ENCODE measurements around the gene CSNK1G2.

The CSNK1G2 gene

DNA sequence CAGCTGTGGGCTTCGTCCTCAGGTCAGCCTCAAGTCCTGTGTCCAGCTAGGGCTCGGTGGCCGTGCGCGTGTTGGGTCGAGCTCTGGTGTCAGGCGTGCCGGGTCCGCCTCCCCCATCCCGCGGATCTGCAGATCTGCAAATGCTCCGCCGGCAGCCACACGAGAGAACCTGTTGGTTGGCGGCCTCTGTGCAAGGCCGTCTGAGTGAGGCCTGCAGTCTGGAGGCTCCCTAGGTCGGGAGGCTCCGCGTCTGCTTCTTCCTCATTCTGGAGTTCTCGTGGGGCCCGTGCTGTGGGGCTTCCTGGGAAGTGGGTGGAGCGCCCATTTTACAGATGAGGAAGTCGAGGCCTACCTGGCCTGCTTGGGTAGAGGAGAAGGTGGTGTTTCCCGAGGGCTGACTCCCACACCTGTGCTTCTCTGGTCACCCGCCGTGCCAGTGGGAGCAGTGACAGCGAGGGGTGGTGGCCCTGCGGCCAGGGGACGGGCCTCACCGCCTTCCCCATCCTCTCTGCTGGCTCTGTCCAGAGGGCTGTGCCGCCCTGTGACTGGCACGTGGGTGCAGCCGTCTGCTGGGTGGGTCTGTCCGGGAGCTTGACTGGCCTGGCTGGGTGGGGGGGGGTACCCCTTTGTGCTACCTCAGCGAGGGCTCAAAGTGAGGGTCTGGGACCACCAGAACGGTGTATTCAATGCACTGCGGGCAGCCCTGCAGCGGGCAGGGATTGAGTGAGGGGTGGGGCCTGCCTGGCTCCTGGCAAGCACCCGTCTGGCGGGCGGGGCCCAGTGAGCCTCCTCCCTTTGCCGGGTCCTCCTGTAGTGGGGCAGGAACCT, 3.3 kb downstream of the CSNK1G2 start:
- DNase-seq (ENCODE audit: low spot score) = no peak

DNA sequence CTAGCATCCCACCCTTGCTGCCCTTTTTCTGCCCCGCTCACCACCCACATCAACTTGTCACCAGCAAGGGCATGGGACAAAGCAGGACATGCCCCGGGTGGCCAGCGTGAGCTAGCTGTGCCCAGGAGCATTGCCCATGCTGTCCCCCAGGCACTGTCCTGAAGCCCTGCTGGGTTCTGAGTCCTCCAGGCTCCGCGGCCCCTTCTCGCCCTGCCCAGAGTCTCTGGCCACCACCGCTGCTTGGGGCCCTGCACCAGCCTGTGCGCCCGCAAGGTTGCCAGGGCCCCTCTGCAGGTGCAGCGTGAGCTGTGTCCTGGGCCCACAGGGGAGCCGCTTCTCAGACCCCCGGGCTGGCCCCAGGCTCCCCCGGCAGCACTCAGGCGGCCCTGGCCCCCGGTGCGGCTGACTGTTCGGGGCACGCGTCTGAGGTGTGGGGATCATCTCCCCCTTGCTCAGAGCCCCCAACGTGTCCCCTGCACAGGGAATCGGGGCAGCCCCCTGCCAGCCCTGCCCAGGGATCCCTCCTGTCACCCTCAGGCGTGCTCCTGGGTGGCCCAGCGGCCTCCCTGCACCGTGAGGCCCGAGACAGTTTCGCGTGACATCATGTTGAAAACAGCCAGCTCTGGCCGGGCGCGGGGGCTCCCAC, 4.1 kb downstream of the CSNK1G2 start:
- no peak for DNase-seq (ENCODE audit: low spot score)

DNA sequence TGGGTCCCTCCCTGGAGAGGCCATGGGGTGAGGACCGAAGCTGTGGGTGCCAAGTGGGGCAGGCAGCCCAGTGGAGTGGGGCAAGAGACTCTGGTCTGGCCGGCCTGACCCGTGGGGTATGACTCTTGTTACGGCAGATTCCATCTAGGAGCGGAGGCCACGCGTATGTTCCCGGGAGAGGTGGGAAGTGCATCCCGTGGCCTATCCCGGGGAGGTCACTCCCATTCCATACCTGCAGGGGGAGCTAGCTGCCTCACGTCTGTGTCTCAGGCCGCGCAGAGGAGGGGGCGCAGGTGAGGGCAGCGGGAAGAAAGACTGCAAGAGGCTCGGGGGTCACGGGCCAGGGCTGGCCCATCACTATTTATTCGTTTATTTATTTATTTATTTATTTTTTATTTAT, 4.9 kb downstream of the CSNK1G2 start:
- DNase-seq (ENCODE audit: low spot score) = peak; percentile 24

DNA sequence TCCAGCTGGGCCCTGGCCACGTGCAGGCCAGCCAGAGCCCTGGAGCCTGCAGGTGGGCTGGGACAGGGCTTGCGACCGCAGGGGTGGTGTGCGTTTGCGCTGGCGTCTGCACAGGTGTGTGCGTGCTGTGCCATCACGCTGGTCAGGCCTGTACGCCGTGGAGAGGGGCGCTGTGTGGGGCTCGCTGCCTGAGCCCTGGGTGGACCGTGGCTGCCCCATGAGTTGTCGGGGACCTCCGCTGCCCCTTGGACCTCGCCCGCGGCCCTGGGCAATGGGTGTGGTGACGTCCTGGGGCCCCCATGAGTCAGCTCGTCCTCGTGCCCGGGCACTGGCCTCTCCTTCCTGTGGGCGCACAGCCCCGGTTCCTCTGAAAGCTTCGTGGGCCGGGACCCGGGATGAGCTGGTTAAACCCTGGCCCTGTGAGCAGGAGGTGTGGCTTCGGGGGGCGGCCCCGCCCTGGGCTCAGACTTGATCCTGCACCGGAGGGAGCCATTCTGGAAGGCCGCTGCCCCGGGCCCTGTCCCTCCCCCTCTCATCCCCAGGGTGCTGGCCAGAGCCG, 6.8 kb downstream of the CSNK1G2 start:
- no peak for DNase-seq (ENCODE audit: low spot score)

DNA sequence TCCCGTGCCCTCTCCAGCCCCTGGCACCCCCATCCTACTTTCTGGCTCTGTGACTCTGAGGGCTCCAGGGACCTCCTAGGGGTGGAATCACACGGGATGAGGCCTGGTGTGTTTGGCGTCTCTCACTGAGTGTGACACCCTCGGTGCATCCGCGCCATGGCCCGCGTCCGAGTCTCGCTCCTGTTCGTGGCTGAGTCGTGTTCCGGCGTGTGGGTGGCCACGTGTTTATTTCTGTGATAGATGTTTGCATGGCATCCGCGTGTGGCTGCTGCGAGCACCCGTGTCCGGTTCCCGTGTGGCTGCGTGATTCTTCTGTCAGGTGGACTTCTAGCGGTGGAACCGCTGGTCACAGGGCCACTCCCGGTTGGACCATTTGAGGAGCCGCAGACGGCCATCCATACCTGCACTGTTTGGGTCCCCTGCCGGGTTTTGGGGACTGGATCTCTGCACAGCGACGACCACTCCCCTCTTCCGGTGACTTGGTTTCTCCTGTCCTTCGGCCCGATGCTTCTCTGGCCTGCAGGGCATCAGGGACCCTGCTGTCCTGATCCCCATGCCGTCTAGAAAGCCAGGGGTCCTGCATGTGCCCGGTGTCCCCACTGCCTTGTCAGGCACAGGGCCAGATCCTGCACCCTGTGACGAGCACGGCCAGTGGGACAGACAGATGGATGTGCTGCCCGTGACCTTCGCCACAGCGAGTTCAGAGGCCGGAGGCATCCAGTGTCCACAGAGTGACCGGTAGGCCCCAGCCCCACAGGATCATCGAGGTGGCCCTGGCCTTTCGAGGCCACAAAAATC, 8.5 kb downstream of the CSNK1G2 start:
- DNase-seq (ENCODE audit: low spot score) = no peak

DNA sequence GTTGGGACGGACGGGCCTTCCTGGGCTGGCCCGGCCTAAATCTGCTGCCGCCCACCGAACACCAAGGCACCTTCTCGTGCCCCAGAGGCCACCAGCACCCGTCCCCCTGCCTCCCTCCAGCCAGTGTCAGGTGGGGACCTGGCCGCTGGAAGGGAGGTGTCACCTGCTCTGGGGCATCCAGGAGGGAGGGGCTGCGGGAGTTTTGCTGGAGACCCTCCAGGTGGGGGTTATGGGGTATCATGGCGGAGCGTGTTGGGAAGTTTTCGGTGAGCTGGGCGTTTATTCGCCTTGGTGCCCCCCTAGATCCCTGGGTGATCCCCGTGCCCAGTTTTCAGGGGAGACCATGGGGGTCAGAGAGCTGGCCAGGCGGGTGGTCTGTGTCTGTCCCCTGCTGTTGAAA, 9.7 kb downstream of the CSNK1G2 start:
- DNase-seq (ENCODE audit: low spot score) = no peak

DNA sequence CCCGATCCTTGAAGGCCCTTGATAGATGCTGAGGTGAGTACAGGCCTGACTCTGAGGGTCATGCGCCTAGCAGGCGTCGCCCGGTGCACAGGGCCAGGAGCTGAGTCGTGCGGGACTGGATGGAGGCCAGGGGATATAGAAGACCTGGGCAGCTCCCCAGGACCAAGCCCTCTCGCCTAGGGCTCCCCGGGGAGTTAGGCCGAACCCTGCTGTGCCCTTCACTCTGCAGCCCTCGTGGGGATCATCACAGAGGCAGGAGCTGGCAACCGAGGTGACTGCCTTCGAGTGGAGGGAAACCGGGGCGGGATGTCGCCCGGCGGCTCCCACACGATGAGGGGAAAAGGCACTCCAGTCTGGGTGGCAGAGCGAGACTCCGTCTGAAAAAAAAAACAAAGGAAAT, 11.7 kb downstream of the CSNK1G2 start:
- DNase-seq (ENCODE audit: low spot score) = no peak

DNA sequence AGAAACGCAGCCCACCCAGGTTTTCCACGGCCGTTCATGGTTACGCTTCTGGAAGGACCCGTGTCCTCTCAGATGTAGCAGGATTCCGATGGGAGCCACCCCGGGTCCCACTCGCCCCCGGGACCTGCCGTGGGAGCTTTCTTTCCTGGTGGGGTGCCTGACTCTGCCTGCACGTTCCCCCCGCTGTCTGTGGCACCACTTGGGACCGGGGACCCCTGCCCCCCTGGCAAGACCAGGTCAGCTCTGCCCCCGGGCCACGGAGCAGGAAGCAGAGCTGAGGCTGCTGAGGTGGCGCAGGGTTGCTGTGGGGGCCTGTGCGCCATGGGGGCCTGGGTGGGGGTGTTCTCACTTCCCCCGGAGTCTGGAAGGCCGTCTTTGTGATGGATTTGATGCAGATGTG, 12.1 kb downstream of the CSNK1G2 start:
- DNase-seq (ENCODE audit: low spot score) = no peak

DNA sequence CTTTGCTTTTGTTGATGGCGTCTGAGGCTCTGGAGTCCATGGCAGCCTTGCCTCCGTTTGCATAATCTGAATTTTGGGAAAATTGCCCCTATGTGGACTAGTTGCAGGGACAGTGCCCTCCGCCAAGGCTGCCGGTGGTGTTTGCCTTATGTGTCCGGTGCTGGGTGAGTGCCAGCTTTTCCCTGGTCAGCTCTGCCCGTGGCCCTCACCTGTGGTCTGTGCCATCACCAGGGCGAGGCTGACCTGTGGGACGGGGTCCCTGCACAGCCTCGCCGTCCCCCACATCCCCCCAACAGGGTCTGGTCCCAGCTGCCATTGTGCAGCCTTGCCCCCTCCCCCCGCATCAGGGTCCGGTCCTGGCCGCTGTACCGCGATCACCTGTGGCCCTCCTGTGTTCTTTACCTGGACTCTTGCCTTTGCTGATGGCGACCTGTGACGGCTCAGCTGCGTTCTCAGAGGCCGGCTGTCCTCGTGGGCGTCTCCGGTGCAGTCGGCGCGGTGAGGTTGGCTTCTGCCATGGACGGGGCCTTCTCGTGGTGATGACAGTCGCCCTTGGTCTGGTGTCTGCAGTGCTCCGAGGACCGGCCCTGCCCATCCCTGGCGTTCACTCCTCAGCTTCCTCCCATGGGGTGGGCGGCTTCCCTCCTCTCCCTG, 12.6 kb downstream of the CSNK1G2 start:
- DNase-seq (ENCODE audit: low spot score) = no peak

DNA sequence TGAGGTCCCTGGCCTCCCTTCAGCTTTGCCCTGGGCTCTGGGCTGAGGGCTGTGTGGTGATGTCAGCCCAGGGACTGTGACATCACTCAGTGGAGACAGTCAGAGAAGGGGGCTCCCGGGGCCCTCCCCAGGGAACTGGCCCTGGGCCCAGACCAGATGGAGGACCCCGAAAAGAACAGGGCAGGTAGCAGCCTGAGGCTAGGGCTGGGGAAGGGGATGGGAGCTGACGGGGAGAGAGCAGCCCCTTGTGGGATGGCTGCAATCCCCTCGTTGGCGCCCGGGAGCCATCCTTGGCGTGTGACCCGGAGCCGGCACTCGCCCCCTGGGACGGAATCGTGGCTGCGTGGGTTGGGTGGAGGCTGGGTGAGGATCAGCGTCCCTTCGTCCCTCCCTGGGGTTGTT, 13.6 kb downstream of the CSNK1G2 start:
- no peak for DNase-seq (ENCODE audit: low spot score)

DNA sequence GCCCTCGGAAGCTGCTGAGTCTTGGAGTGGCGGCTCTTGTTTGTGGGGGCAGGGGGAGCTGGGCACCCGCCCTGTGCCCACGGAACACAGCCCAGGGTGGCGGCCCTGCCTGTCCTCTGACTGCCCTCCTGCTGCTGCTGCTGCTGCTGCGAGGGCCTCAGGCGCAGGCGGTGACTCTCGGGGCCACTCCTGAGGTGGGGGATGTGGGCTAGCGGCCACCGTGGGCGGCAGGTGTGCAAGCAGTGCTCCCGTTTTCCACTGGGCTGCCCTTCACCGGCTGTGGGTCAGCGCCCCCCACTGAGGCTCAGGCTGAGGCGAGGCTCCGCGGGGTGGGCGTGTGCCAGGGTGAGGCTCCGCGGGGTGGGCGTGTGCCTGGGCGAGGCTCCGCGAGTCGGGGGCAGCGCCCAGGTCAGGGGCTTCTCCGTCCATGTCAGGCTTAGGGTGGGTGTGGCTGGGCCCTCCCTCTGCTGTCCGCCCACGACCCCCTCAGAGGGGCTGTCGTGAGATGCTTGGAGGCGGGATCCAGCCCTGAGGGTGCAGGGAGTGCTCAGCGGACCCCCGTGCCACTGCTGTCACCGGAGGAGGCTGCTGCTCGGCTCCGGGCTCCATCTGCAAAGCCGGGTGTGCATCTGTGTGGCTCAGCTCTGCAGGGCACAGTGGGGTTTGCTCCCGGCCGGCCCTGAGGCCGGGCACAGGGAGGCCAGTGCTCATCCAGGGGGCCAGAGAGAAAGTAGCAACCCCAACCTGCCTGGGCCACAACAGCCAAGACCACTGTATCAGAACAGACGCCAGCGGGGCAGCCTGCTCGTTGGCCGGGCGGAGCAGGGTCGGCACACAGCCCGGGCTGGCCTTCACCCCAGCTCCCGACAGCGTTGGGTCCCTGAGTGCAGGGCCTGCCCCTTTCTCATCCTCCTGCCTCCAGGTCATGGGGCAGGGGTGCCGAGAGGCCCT, 14.5 kb downstream of the CSNK1G2 start:
- DNase-seq (ENCODE audit: low spot score) = no peak

DNA sequence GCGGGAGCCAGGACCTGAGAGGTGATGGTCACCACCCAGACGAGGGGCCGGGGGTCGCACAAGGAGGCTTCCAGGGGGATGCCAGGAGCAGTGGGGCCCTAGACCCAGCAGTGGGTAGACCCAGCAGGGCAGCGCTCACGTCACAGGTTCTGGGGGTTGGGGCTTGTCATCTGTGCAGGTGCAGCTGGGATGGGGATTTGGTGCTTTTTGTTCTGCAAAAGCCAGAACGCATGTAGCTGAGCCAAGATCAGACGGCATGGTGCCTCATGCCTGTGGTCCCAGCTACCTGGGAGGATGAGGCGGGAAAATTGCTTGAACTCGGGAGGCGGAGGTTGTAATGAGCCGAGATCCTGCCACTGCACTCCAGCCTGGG, 15.1 kb downstream of the CSNK1G2 start:
- no peak for DNase-seq (ENCODE audit: low spot score)

DNA sequence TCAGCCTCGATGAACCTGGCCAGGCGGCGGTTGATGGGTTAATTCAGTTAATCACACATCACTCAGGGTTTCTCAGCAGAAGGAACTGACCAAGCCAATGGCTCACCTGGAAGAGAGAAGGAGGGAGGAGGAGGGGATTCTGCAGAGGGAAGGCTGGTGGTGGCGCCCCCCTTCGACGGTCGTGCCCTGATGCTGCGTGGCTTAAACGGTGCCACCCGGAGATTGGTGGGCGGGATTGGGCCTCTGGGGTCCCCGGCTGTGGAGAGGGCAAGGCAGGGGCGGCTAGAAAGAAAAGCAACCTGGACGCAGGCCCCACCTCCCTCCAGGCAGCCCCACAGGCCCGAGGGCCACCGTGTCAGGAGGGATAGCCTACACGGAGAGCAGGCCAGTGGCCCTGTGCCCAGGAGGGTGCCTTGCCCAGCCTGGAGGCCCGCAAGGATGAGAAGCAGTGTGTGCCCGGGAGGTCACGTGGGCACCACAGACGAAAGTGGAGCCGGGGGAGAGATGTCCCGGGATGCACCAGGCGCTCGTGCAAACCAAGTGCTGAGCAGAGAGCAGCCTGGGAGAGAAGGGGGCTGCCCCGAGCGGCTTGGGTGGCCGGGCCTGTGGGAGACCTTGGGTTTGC, 16.0 kb downstream of the CSNK1G2 start:
- DNase-seq (ENCODE audit: low spot score) = no peak

DNA sequence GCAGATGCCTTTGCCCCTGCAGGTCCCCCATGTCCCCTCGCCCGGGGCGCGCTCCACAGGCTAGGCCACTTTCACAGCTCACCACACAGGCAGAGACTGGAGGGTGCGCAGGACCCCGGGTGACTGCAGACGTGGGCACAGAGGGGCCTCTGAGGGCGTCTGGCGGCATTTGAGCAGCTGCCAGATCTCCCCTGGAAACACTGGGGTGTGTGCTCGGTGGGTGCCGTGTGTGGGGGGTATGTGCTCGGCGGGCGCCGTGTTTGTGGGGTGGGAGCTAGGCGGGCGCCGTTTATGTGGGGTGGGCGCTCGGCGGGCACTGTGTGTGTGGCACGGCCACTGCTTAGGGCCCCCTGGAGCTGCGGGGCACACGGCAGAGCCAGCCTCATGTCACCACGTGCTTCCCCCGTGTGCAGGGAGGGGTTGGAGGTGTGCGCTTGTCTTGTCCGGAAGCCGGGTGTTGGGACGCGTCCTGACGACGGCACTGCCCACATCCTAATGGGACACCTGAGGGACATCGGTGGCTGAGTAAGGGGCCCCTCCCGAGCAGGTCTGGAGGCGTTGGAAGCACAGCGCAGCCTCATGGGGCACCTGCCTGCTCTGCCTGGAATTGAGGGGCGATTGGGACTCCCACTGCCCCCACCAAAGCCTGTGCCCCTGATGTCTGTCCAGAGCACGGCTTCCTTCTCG, 16.7 kb downstream of the CSNK1G2 start:
- no peak for DNase-seq (ENCODE audit: low spot score)

DNA sequence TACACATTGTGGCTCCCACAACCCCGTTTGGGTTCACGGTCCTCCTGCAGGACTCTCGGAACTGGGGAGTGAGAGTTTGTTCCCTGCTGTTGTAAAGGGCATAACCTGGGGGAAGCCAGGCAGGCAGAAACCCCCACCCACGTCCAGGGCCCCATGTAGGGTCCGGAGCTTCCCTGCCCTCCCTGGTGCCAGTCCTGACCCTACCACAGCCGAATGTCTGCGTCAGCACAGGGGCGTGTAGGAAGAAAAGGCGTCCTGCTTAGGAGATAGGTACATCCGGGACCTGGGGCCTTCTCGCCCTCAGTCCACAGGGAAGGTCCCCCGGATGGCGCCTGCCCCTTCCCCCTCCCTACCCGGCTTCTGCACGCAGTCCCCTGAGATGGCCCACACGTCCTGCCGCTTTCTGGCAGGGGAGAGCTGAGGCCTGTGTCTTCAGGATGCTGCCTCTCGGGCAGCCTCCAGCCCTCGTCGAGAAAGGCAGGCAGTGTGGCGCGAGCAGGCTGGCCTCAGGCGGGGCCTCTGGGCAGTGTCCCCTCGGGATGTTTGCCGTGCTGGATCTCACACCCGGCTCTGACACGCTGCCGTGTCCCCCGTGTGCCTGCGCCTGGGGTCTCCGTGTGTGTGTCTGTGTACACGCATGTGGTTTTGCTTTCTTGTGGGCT, 19.1 kb downstream of the CSNK1G2 start:
- DNase-seq (ENCODE audit: low spot score) = no peak

DNA sequence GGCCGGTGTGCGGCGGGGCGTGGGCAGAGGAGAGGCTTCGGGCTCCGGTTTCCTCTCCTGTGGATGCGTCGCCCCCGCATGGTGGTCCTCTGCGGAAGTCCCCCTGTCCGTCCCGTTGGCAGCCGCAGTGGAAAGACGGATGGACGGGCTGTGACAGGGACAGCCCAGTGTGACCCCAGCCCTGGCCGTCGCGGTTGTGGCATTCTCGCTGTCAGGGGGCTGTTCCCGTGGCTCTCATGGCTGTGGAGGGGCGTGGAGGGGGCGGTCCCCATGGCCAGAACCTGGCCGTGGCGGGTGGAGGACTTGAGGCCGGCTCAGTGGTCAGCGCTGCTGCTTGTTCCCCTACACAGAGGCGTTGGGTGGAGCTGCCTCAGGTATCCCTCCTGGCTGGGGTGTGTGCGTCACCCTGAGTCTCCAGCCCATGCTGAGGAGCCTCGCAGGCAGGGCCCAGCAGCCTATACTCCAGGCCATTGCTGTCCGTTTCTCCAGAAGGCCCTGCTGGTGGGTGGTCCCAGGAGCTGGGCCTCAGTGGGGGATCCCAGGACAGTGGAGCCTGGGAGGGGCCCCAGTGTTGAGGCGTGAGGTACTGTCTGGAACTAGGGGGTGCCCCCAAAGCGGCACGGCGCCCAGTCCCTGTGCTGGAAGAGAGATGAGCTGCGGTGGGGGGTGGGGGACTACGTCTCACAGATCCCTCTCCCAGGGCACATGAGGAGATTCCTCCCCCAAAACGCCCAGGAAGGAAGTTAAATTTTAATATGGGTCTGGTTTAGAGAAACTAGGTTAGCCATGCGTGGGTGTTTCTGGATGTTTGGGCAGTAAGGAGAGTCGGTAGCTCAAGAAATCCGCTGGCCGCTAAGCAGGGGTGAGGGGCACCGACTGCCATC, 20.3 kb downstream of the CSNK1G2 start:
- no peak for DNase-seq (ENCODE audit: low spot score)

DNA sequence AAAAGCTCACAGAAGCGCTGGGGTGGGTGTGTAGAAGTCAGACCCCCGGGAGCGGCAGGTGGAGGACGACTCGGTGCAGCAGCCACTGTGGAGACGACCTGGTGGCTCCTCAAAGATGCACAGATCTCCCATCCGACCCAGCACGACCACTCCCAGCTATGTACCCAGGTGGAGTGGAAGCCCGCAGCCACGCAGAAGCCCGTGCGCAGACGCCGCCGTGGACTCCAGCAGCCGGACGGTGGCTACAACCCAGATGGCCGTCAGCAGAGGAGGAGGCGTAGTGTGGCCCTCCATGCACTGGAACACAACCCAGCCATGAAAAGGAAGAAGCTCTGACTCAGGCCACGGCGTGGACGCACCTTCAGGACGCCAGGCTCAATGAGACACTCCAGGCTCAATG, 21.7 kb downstream of the CSNK1G2 start:
- DNase-seq (ENCODE audit: low spot score) = no peak

DNA sequence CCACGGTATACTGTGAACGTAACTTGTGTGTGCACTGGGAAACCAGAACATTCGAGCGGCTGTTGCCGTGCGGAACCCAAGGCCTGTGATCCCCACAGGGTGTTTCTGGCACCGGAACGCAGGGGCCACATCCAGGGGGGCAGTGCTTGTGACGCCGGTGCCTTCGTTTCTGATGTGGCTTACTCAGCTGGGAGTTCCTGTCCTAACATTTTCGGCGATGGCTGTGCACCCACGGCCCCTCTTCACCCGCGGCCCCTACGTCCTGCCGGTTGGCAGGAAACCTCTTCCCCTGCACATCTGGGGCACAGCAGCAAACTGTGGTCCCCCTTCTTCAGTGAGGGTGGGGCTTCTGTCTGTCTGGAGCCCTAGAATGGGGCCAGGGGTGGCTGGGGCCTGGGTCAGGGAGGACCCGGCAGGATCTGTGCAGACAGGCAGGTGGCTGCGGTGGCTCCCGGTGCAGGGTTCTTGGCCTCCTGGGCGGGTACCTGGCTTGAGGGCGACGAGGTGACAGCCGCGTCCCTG, 26.2 kb downstream of the CSNK1G2 start:
- peak; percentile 24 for DNase-seq (ENCODE audit: low spot score)
